GM12874 (cell line): ENCODE results near the gene USH1G.

Source experiments
- TF ChIP-seq, protein P1 (sequence below): IDR thresholded peaks from 2 replicates; pipeline ENCODE4 v1.5.1; 2011; ENCODE audit warnings: low read depth, mild to moderate bottlenecking, control low read depth, low read length, moderate library complexity; ENCODE audit not compliant: insufficient read depth

Gene USH1G

DNA sequence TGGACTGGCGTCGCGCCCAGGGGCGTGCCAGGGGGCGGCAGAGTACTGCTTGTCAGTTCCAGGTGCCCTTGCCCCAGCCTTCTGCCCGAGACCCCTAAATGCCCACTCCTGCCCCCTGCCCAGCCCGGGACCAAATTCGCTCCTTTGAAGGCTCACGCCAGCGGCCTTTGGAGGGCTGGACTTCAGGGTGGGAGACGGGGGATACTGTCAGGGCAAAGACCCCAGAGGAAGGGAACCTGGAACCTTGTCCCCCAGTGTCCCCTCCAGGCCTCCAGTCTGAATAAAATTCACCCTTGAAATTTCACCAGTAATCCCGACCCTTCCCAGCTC, 13.4 kb upstream of the USH1G start:
- TF ChIP-seq, protein P1, sequence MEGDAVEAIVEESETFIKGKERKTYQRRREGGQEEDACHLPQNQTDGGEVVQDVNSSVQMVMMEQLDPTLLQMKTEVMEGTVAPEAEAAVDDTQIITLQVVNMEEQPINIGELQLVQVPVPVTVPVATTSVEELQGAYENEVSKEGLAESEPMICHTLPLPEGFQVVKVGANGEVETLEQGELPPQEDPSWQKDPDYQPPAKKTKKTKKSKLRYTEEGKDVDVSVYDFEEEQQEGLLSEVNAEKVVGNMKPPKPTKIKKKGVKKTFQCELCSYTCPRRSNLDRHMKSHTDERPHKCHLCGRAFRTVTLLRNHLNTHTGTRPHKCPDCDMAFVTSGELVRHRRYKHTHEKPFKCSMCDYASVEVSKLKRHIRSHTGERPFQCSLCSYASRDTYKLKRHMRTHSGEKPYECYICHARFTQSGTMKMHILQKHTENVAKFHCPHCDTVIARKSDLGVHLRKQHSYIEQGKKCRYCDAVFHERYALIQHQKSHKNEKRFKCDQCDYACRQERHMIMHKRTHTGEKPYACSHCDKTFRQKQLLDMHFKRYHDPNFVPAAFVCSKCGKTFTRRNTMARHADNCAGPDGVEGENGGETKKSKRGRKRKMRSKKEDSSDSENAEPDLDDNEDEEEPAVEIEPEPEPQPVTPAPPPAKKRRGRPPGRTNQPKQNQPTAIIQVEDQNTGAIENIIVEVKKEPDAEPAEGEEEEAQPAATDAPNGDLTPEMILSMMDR, result no peak

DNA sequence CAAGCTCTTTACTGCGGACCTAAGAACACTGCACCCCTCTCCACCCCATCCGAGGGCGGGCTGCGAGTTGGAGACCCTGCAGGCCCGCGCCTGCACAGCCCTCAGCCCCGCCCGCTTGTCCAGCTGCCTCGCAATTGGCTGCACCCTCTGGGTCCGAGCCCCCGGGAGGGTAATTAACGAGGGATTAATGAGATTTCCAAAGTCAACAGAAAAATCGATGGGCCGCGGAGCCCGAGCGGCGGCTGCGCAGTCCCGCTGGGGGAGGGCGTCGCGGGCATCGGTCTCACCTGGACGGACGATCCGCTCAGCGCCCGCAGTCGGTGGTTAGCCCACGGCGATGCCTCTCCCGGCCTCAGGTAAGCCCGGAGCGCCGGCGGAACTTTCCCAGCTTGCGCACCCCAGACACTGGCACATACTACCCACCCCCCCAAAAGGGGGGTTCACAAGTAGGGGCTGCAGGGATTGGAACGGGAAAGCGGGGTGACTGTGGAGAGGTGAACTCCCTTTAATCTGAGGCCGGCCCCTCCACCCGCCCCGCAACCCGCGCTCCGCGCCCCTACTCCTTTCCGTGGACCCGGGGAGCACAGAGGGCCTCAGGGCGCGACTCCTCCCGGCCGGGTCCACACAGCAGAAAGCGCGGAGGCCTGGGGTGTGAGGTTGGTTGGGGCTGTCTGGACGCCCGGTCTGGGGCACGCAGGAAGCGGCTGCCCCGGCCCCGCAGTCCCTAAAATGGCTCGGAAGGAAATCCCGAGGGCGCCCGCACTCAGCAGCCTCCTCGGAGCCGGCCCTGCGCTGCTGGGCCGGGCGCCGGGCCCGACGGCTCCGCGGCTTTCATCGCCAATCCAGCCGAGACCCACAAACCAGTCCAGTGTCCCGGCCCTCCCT, 12.8 kb upstream of the USH1G start, which contains the start of gene OTOP3:
Gene OTOP3 (plus strand): TSS at position 314 of the 885 bp plus-strand sequence. CDS start 24 bp downstream, at position 338.
- TF ChIP-seq, protein P1, result no peak

DNA sequence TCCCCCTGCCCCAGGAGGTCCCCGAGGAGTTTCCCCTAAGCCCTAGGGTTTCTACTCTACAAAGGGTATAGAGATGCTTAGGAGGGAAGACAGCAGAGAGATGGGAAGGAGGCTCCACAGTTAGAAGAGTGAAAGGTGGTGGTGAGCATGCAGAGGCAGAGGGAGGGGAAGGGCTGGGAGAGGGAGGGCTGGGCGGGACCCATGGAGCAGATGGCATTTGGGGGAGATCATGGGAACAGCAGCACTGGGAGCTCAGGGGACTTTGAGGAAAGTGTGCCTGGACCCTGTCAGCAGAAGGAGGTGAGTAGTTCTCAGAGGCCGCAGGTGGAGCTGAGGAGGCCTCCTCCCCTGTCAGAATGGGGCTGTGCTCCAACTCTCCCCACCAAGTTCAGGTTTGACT, 12.0 kb upstream of the USH1G start:
- TF ChIP-seq, protein P1, result no peak

DNA sequence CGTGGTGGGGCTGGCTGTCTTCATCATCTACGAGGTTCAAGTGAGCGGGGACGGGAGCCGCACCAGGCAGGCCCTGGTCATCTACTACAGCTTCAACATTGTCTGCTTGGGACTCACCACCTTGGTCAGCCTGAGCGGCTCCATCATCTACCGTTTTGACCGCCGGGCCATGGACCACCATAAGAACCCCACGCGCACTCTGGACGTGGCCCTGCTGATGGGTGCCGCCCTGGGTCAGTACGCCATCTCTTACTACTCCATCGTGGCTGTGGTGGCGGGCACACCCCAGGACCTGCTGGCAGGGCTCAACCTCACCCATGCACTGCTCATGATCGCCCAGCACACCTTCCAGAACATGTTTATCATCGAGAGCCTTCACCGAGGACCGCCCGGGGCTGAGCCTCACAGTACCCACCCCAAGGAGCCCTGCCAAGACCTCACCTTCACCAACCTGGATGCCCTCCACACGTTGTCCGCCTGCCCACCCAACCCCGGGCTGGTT, 7.5 kb upstream of the USH1G start:
- TF ChIP-seq, protein P1, result no peak

DNA sequence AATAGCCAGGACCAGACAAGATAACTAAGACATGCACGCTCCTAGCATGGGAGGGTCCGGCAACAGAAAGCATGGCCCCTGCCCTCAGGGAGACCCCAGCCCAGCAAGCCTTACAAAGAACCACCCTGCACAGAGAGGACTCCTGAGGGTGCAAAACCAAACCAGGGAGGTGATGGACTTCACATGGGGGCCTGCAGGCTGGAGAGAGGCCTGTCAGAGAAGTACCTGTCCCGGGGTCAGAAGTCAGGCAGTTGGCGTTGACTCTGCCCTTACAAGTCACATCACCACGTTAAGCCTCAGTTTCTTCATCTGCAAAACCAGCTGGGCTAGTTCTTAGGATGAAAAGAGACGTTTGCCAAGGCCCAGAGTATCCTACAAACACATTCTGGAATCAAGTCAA, 5.7 kb upstream of the USH1G start:
- TF ChIP-seq, protein P1, result no peak

DNA sequence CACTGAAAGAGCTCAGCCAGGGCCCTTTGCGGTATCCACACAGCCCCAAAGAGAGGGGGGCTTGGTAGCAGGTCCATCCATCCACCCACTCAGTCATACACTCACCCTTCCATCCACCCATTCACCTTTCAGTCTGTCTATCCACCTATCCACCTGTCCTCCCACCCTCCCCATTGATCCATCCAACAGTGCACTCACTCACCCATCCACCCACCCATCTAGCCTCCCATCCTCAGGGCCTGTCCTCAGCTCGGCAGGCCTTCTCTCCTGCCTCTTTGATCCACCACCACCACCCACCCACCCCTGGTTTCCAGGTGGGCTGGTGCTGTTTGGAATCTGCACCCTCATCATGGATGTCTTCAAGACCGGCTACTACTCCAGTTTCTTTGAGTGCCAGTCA, 2.2 kb upstream of the USH1G start:
- TF ChIP-seq, protein P1, result no peak

DNA sequence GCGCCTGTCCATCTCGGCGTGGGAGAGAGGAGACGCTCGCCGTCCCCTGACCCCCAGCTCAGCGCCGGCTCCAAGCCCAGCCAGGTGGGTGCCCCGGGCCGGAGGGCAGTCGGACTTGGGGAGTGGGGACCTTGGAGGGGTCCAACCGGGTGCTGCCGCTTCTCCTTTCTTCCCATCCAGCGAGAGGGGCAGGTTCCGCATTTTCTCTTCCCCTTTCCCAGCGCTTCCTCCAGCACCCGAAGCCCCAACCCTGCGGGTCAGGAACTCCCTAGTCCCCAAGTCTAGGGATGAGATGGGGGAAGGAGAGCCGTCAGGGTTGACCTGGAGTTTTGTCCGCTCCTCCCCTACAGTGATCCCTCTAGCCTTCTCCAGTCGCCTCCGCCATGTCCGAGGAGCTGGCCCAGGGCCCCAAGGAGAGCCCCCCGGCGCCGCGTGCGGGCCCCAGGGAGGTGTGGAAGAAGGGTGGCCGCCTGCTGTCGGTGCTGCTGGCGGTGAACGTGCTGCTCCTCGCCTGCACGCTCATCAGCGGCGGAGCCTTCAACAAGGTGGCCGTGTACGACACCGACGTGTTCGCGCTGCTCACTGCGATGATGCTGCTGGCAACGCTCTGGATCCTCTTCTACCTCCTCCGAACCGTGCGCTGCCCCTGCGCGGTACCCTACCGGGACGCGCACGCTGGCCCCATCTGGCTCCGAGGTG, 1.3 kb upstream of the USH1G start, which contains the start of gene OTOP2:
Gene OTOP2 (plus strand): TSS at position 24 of the 699 bp plus-strand sequence. CDS start 360 bp downstream, at position 384.
- TF ChIP-seq, protein P1, result no peak
